Suppressor macrophage treated with lipopolysaccharide for 4 hours (primary cell): ENCODE results near the gene THOC2.
"Not testable (repeated sequence)": the region's sequence is repeated elsewhere in the genome, so short reads cannot be mapped to it uniquely, and the experiment has no call there.

Experiments used
- DNase-seq: peaks from one replicate; pipeline ENCODE4 v3.0.0-alpha.2; 2020

The THOC2 gene

DNA sequence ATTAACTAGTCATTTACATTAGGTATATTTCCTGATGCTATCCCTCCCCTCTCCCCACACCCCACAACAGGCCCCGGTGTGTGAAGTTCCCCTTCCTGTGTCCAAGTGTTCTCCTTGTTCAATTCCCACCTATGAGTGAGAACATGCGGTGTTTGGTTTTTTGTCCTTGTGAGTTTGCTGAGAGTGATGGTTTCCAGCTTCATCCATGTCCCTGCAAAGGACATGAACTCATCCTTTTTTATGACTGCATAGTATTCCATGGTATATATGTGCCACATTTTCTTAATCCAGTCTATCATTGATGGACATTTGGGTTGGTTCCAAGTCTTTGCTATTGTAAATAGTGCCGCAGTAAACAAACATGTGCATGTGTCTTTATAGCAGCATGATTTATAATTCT lies 69.1 kb downstream of the THOC2 start:
- not testable (repeated sequence) for DNase-seq

DNA sequence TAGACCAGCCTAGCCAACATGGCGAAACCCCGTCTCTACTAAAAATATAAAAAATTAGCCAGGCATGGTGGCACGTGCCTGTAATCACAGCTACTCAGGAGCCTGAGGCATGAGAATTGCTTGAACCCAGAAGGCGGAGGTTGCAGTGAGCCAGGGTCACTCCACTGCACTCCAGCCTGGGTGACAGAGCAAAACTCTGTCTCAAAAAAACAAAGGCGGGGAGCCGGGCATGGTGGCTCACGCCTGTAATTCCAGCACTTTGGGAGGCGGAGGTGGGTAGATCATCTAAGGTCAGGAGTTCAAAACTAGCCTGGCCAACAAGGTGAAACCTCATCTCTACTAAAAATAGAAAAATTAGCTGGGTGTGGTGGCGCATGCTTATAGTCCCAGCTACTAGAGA lies 76.3 kb downstream of the THOC2 start:
- DNase-seq: not testable (repeated sequence)

DNA sequence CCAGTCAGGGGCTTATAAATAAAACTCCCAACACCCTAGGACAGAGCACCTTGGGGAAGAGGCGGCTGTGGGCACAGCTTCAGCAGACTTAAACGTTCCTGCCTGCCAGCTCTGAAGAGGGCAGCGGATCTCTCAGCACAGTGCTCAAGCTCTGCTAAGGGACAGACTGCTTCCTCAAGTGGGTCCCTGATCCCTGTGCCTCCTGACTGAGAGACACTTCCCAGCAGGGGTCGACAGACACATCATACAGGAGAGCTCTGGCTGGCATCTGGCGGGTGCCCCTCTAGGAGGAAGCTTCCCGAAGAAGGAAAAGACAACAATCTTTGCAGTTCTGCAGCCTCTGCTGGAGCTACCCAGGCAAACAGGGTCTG lies 84.1 kb downstream of the THOC2 start:
- DNase-seq: not testable (repeated sequence)

GRCh38 chrX:123648028-123648810 lies 84.6 kb downstream of the THOC2 start:
- no peak for DNase-seq

- no peak for DNase-seq
Measured at GRCh38 chrX:123647244-123647643, 85.6 kb downstream of the THOC2 start.

DNA sequence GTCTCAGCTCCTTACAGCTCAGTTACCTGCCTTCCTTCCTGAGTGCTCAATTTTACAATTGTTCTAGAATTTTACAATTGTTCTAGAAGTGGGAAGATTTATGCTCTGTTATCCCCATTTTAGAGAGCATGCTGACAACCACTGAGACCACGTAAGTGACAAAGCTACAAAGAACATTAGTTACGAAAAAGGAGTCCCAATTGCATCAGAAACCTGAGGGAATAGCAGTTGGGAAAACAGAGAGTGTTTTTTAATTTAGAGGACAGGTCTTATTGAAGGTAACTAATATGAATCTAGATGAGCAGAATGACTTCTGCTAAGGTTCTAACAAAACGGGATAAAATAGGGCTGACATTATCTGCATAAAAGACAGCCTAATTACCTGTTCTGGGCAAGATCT lies 103.3 kb downstream of the THOC2 start:
- no peak for DNase-seq

DNA sequence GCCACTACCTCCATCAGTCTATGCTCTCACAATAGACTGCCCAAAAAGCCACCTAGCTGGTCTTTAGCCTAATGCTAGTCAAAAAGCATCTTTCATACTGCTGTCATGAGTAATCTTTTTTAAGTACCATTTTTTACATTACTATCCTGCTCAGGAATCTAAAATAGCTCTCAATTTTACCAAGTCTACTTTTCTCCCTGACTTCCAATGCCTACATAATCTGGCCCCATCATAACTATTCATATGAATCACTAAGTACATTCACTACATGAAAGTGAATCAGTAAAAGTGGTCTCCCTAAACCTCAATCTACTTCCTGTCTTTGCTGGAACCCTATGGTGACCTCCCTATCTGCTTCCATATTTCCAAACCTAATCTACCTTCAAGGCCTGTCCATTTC lies 105.9 kb downstream of the THOC2 start:
- DNase-seq: no peak

- no peak for DNase-seq
Measured at GRCh38 chrX:123625952-123626351, 106.9 kb downstream of the THOC2 start.

DNA sequence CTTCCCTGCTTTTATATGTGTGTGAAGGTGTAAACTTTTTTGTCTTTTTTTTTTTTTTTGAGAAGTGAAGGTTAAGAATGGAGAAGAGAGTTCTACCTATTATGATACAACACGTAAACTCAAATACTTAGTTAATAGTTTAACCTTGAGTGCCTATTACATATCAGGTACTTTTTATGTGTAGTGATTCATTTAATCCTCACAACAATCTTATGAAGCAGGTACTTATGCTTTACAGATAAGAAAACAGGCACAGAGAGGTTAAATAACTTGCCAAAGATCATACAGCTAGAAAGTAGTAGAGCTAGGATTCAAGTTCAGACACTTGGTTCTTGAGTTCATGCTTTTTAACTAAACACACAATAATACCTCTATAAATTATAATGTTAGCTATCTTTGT lies 107.4 kb downstream of the THOC2 start:
- no peak for DNase-seq

GRCh38 chrX:123617007-123617406 lies 115.8 kb downstream of the THOC2 start:
- DNase-seq: no peak

DNA sequence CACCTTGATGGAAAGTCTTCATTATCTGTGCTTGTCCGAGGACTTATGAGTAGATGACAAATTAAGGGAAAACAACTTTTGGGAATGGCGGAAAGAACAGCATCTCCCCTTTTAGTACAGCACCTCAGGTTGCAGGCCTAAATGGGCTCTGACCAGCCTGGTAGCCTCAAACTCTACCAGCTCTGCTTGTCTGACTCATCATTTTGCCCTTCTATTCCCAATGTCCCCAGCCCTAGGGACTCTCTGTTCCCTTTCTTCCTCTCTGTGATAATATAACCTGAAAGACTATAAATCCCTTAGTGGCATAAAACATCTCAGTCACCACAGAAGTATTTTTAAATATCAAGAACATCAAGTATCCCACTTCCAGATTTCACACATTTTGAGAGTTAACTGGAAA lies 121.9 kb downstream of the THOC2 start:
- no peak for DNase-seq

- no peak for DNase-seq
Measured at GRCh38 chrX:123607806-123608205, 125.0 kb downstream of the THOC2 start.

DNA sequence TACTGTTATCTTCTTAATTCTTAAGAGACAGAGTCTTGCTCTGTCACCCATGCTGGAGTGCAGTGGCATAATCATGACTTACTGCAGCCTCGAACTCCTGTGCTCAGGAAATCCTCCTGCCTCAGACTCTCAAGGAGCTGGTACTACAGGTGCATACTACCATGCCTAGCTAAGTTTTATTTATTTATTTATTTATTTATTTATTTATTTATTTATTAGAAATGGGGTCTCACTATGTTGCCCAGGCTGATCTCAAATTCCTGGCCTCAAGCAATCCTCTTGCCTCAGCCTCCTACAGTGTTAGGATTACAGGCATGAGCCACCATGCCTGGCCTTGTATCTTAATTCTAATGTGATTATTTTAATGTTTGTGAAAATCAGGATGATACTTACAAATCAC lies 125.6 kb downstream of the THOC2 start:
- no peak for DNase-seq

DNA sequence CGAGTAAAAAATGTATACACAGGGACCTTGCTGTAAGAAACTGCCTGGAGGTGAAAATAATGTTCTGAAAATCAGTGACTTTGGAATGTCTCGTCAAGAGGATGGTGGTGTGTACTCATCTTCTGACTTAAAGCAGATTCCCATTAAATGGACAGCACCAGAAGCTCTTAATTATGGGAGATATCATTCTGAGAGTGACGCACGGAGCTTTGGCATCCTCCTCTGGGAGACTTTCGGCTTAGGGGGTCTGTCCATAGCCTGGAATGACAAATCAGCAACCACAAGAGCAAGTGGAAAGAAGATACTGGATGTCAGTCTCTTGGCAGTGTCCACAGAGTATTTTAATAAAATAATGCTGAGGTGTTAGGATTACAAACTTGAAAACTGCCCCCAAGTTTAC lies 129.4 kb downstream of the THOC2 start:
- DNase-seq: no peak

GRCh38 chrX:123601437-123601836 lies 131.4 kb downstream of the THOC2 start:
- DNase-seq: no peak

DNA sequence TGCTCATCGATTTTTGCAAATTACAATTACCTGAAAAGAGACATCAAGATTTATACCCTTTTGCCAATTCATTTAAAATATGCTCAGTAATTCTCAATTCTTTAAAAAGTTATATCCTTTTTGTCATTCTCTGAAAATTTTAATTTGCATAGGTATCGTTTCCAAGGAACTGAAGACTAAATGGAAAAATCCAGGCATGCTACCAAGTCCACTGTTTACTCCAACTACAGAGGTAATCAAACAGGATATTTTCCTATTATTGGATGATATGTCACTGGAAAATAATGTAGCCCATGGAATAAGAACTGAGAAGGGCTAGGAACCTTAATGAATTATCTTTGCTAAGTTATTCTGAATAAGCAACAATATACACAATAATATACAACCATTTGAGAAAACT lies 132.7 kb downstream of the THOC2 start:
- no peak for DNase-seq

DNA sequence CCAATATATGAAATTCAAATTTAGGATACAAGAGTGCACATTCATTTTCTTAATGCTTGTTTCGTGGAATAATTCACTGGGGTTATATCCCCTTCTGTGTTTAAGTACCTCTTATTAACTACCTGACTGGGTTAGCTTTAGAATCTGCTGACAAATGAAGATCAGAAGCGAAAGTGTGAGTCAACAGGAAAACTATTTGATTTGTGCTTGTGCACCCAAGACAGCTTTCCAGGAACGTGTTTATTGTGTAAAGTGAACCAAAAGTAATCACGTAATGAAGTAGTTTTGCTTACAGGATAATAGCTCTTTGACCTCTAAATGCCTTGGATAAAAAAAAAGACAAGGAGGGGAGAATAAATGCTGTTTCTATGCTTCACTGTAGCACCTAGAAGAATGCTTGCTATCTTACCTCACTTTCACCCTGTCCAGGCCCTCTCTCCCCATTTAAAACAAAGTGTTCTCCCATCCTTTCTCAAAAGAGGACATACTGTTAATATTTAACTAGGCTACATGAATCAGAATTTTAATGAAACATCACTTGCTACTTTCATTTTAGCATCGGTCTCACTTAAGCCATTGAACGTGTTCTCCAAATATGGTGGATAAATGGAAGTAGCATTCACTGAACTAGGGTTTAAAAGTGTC lies 141.9 kb downstream of the THOC2 start:
- no peak for DNase-seq

- no peak for DNase-seq
Measured at GRCh38 chrX:123588723-123589122, 144.1 kb downstream of the THOC2 start.

GRCh38 chrX:123581586-123581985 lies 151.3 kb downstream of the THOC2 start:
- no peak for DNase-seq

DNA sequence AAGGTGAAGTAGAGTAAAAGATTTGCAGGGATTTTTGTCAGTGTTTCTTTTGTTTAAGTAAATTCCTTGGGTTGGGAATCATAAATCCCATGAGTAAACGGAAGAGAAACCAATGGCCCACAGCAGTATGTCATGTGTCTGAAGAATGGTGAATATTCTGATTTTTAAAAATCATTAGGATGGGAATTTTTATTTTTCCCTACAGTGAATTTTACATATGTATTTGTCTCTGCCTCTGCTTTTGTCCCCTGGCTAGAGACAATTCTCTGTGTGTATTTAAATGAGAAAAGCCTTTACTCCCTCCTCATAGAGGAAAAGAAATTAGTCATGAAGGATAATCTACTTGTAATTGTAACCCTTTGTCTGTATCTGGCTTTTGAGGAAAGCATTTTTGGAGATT lies 152.1 kb downstream of the THOC2 start:
- no peak for DNase-seq

DNA sequence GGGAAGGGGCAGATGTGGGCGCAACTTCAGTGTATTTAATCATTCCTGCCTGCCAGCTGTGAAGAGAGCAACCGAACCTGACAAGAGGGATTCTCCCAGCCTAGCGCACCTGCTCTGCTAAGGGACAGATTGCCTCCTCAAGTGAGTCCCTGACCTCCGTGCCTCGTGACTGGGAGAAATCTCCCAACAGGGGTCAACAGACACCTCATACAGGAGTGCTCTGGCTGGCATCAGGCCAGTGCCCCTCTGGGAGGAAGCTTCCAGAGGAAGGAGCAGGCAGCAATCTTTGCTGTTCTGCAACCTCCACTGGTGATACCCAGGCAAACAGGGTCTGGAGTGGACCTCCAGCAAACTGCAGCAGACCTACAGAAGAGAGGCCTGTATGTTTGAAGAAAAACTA lies 158.8 kb downstream of the THOC2 start:
- DNase-seq: not testable (repeated sequence)

- no peak for DNase-seq
Measured at GRCh38 chrX:123570011-123570590, 162.8 kb downstream of the THOC2 start.

GRCh38 chrX:123563167-123563566 lies 169.7 kb downstream of the THOC2 start:
- no peak for DNase-seq

DNA sequence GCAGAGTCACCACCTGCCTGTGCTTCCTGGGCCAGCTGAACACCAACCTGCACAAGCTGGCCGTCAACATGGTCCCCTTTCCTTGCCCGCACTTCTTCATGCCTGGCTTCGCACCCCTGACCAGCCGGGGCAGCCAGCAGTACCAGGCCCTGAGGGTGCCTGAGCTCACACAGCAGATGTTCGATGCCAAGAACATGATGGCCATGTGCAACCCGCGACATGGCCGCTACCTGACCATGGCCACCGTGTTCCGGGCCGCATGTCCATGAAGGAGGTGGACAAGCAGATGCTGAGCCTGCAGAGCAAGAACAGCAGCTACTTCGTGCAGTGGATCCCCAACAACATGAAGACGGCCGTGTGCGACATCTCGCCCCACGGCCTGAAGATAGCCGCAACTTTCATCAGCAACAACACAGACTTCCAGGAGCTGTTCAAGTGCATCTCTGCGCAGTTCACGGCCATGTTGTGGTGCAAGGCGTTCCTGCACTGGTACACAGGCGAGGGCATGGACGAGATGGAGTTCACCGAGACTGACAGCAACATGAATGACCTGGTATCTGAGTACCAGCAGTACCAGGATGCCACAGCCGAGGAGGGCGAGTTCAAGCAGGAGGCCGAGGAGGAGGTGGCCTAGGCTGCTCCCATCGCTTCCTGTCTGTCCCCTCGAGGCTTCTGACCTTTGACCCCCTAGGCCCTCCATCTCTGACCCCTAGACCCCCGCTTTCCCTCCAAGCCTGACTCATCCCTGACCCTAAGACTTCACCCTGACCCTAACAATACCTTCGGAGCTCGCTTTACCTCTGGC lies 170.3 kb downstream of the THOC2 start:
- DNase-seq: no peak
